SH-SY5Y (cell line): ENCODE measurements around the gene TEX26.

ENCODE experiments used
- GATA2 ChIP-seq: IDR thresholded peaks from 2 replicates; pipeline ENCODE4 v1.6.1; 2011; ENCODE audit warnings: mild to moderate bottlenecking, low read depth, low read length
- GATA3 ChIP-seq: IDR thresholded peaks from 2 replicates; pipeline ENCODE4 v1.6.1; 2011; ENCODE audit warnings: low read depth, mild to moderate bottlenecking, low read length, moderate library complexity

The TEX26 gene

DNA sequence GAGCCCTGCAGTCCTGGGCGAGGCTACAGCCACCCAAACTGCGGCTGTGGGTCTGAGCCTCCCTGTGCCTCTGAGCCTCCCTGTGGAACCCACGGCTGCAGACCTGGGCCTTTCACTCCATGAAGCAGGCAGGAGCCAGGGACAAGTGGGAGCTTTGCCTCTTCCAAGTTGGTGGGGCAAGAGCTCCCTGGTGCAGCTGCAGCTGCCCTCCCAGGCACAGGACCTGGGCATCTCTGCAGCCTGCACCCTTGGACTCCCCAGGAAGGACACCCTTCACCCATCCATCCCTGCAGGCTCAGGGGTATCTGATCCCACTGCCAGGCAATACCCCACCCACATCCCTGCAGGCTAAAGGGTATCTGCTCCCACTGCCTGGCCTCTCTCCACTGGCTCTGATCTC lies 2.3 kb downstream of the TEX26 start:
- TF ChIP-seq GATA3, result no peak
- no peak for TF ChIP-seq GATA2

DNA sequence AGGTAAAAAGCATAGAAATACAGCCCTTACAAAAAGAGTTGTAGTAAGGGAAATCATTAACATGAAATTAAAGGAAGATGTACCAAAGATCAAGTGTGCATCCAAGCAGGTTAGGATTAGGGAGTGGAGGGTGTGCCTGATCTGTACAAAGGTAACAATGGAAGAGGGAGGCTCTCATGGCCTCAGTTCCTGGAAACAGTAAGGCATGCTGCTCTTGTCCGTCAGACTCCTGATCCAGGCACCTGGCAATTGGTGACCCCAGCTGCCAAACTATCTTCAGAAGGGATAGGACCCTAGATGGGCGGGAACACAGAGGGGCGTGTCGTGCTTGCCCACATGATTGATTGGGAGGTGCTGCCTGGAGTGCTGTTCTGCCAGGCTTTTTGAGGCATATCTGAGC lies 4.5 kb downstream of the TEX26 start:
- TF ChIP-seq GATA2 (no peak), GATA3 (no peak)

DNA sequence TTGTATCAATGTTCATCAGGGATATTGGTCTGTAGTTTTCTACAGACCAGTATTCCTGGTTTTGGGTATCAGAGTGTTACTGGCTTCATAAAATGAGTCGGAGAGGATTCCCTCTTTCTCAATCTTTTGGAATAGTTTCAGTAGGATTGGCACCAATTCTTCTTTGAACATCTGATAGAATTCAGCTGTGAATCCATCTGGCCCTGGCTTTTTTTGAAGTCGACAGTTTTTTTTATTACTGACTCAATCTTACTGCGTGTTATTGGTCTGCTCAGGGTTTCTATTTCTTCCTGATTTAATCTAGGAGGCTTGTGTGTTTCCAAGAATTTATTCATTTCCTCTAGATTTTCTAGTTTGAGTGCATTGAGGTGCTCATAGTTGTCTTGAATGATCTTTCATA lies 11.4 kb downstream of the TEX26 start:
- TF ChIP-seq GATA2, result no peak
- TF ChIP-seq GATA3, result no peak

DNA sequence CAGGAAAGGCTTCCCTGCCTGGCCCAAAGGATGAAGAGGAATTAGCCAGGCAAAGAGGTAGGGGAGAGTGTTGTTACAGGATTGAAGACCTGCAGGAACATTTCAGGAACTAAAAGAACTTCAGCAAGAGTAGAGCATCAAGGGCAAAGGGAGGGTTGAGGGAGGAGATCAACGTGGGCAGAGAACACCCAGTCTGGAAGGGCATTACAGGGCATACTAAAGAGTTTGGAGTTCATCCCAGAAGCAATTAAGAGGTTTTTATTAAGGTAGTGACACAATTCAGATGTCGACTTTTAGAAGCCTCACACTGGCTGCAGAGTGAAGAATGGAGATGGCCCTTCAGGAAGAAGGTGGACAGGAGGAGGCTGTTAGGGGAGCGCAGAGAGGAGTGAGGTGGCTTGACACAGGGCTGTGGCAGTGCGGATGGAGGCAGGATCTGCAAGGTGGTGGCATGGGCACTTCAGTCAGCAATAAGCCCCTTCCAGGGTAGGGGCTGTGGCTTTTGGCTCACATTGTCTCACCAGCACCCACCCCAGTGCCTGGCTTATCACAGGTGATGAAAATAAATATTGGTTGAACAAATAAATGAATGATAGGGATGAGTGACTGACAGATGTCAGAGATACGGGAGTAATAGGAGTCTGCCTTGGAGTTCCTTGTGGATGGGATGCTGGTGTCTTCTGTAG lies 24.9 kb downstream of the TEX26 start:
- TF ChIP-seq GATA2 (no peak), GATA3 (no peak)

DNA sequence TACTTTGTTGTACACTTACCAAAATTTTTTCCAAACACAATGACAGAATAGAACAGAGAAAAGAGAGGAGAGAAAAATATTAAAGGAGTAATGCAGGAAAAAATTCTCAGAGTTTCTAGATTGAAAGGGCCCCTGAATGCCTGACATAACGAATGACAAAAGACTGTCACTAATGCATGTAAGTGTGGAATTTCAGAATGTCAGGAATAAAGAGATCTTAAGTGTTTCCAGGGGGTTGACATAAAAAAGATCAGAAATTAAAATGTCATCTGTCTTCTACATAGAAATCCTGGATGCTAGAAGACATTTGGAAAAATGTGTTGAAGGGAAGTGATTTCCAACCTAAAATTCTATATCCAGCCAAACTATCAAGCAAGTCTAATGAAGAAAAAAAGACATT lies 27.2 kb downstream of the TEX26 start:
- TF ChIP-seq GATA2, result no peak
- no peak for TF ChIP-seq GATA3

DNA sequence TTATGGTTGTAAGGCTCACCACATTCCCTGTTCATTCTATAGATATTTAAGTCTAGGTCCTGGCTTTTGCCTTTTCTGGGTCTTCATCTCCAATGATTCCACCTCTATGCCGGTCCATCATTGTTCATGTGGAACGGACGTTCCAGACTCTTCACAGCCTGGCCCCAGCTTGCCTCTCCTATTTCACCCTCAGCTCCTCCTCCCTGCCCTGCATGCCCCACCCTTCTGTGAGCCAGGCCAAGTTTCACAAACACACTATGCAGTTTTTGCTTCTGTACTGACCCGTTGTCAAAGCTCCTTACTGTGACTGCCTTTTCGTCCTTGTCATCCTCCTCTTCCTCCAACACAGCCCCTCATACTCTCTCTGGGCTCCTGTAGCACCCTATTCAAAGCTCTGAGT lies 31.3 kb downstream of the TEX26 start:
- no peak for TF ChIP-seq GATA3
- TF ChIP-seq GATA2, result no peak

DNA sequence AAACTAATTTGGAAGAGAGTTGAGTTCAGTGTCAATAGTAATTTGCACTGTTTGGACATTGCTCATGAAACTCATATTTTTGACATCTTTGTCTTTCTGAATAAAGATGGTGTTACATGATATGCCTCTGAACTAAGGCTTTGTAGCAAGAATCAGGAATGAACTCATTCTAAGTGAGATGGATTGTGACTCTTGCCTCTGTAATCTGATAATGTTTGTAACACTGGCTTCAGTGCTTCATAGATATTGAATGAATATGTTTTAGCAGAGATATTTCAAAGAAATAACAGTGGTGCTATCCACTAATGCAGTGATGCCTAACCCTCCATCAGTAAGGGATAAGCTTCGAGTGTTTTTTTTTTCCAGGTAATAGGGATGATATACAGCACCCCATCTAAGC lies 32.9 kb downstream of the TEX26 start:
- TF ChIP-seq GATA3 (no peak), GATA2 (no peak)

DNA sequence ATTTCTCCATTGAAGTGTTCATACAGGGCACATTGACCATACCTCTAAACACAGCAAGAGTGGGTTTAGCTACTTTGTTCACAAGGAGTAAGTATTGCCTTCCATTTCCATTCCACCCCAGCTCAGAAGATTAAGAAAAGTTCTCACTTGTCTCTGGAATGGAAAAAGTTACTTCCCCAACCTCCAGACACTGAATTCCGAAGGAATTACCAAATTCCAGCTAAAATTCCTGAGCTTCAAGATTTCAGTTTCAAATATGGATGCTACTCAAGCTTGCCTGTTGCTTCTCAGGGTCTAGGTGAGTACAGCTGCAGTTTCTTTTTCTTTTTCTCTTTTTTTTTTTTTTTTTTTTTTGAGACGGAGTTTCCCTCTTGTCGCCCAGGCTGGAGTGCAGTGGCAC lies 33.6 kb downstream of the TEX26 start:
- TF ChIP-seq GATA3 (no peak), GATA2 (no peak)

DNA sequence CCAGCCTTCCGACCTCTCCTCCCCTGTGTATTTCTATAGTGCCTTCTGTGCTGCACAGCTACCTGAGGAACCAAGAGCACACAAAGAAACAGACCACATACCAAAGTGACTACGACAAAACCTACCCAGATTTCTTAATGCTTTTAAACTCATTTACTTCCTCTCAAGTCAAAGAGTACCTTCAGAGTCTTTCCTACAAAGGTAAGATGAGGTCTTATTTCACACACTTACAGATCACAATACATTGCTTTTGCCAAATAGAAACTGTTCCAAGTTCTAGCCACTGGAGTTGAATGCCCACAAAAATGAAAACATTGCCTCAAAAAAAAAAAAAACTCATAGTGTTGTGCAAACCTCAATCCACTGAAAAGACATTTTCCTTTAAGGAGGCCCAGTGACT lies 36.4 kb downstream of the TEX26 start:
- TF ChIP-seq GATA3 (no peak), GATA2 (no peak)

DNA sequence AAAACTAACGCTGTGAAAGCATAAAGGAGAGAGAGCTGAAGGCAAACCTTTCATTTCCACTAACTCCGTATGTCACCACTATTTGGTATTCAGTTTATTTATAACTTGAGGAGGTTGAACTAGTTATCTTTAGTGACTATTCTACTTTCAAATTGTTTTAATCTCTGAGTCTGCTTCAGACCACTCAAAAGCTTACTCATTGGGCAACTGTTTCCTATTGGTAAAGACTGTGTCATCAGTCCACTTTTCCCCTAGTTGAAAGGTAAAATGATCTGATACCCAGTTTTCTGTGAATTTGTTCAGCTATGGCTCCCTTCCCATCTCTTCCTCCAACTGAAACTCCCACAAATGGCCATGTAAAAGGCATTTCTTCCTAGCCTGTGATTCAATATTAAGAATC lies 39.1 kb downstream of the TEX26 start:
- TF ChIP-seq GATA3 (no peak), GATA2 (no peak)

DNA sequence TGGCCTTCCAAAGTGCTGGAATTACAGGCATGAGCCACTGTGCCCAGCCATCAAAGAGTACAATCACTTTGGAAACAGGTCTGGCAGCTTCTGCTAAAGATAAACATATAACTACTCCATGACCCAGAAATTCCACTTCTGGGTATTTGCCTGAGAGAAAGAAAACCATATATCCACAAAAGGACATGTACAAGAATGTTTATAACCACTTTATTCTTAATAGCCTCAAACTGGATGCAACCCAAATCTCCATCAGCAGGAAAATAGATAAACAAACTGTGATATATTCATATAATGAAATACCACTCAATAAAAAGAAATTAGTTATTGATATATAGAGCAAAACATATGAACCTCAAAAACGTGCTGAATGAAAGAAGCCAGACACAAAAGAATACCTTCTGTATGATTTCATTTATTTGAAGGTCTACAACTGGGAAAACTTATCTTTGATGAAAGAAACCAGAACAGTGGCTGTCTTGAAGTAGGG lies 40.5 kb downstream of the TEX26 start:
- no peak for TF ChIP-seq GATA2
- no peak for TF ChIP-seq GATA3

DNA sequence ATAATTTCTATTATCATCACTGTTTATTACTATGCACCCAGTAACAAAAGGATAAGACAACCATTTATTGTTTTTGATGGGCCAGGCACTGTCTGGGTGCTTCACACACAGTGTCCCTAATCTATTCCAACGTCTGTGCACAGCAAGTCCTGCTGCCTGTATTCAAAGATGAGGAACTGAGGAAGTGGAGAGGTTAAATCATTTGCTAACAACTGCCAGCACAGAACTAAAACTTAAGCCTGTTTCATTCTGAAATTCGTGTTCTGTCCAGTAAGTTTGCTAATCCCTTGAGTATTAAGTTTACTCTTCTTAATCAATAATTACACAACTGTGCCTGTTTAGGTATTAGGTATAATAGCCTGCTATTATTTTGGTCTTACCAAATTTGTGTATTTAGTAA lies 41.9 kb downstream of the TEX26 start:
- no peak for TF ChIP-seq GATA3
- no peak for TF ChIP-seq GATA2

DNA sequence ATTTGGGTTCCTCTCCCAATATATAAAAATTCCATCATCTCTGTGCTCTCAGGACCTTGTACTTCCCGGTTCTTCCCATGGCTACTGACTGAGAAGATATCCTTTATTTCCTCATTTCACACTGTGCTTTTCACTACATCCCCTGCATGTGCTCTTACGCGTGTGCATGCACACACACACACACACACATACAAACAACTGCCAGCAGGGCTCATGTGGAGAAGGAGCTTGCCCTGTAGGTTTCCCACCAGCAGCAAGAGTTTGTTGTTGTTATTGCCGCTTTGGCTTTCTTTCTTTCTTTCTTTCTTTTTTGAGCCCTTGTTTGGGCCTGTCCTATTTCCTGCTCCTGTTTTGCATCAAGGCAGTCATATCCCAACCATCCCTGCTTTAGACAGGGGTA lies 43.6 kb downstream of the TEX26 start:
- TF ChIP-seq GATA3 (no peak), GATA2 (no peak)

DNA sequence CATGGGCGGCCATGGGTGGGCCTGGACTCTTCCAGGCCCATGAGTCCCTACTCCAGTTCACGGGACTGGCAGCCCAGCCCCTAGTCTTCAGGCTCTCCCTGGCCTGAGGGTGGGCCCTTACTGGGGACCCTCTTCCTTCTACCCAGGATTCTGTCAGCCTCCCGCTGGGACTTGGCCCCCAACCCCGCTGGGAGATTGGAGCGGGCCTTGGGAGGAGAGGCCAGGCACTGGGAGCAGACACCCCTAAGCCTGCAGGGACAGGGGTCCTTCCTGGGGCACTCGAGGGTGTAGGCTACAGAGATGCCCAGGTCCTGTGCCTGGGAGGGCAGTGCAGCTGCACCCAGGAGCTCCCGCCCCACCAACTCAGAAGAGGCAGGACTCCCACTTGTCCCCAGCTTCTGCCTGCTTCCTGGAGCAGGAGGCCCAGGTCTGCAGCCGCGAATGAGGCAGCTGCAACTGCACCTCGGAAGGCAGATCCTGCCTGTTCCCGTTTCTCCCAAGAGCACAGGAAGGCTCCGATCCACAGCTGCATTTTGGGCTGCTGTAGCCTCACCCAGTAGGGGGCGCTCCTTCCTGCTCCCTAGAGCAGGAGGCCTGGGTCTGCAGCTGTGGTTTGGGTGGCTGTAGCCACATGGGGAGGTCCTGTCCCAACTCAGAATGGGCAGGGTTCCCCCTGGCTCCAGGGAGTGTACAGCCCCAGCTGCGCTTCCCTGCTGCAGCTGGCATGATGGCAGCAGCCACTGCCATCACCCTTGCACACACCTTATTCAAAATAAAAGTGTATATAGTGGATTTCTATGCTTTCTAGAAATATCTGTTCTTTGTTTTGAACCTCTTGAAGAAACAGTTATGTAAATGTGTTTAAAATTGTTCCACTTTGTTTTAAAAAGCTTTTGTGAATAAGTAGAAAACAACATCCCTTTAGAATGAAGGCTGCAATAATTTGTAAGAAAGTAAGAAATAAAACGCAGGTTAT lies 46.8 kb downstream of the TEX26 start:
- TF ChIP-seq GATA2 (no peak), GATA3 (no peak)

DNA sequence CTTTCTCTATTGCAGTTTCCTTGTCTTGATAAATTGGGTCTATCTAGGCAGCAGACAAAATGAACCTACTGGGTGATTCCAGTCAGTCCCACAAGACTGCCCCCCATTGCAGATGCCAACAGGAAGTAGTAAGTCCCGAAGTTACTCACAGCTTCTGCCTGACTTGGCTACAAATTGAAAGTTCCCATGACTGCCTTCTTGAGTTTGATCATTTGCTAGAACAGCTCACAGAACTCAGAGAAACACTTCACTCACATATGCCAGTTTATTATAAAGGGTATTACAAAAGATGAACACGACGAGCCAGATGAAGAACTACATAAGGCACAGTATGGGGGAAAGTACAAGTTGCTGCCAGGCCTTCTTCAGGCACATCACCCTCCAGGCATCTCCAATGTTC lies 50.0 kb downstream of the TEX26 start:
- no peak for TF ChIP-seq GATA2
- TF ChIP-seq GATA3, result no peak
